GM23338 (cell line): ENCODE results near the gene NFIB. TPM values are rescaled to one million over a fixed set of nuclear protein-coding genes. Genes with fewer than 3 reads are reported as not detected.

Experiments
- ATAC-seq: fragments of 200-7000 bp; cut with Tn5 transposase; 3 replicates; pipeline ENCODE4 v1.9.1; 2020
- DNase-seq: peaks from one replicate; pipeline ENCODE4 v3.0.0-alpha.2; 2015; ENCODE audit warnings: low spot score
- H2AFZ ChIP-seq: fragments of 200-600 bp; sonication (generic); 2 replicates; pipeline ENCODE4 v1.8.0; 2016; ENCODE audit warnings: antibody characterized with exemption, mild to moderate bottlenecking, moderate library complexity
- H3F3A ChIP-seq: fragments of 200-600 bp; sonication (generic); replicated peaks from 2 replicates; pipeline ENCODE4 v1.8.0; 2017; ENCODE audit warnings: antibody characterized with exemption, mixed run types, low read depth
- H3K27ac ChIP-seq: fragments of 200-600 bp; sonication (generic); 2 replicates; pipeline ENCODE4 v1.6.1; 2016; ENCODE audit warnings: low read depth
- H3K27me3 ChIP-seq: fragments of 200-600 bp; sonication (generic); 2 replicates; pipeline ENCODE4 v1.8.0; 2016; ENCODE audit warnings: mild to moderate bottlenecking, mixed run types, moderate library complexity; ENCODE audit not compliant: insufficient read depth
- H3K36me3 ChIP-seq: fragments of 200-600 bp; sonication (generic); 2 replicates; pipeline ENCODE4 v1.8.0; 2016; ENCODE audit warnings: mild to moderate bottlenecking; ENCODE audit not compliant: insufficient read depth
- H3K4me1 ChIP-seq: fragments of 200-600 bp; sonication (generic); 2 replicates; pipeline ENCODE4 v1.8.0; 2016; ENCODE audit warnings: mild to moderate bottlenecking, moderate library complexity; ENCODE audit not compliant: insufficient read depth
- H3K4me2 ChIP-seq: fragments of 200-600 bp; sonication (generic); 2 replicates; pipeline ENCODE4 v1.7.1; 2017; ENCODE audit warnings: mixed run types
- H3K4me3 ChIP-seq: fragments of 200-600 bp; sonication (generic); 2 replicates; pipeline ENCODE4 v1.6.1; 2016; ENCODE audit warnings: mixed run types
- H3K79me2 ChIP-seq: fragments of 200-600 bp; sonication (generic); replicated peaks from 2 replicates; pipeline ENCODE4 v1.8.0; 2017; ENCODE audit warnings: mild to moderate bottlenecking; ENCODE audit not compliant: insufficient read depth
- H3K9me2 ChIP-seq: fragments of 200-600 bp; sonication (generic); 2 replicates; pipeline ENCODE4 v1.8.0; 2017; ENCODE audit not compliant: insufficient read depth
- H4K20me1 ChIP-seq: fragments of 200-600 bp; sonication (generic); replicated peaks from 2 replicates; pipeline ENCODE4 v1.8.0; 2017; ENCODE audit warnings: mild to moderate bottlenecking; ENCODE audit not compliant: insufficient read depth
- H3K27ac Mint-ChIP-seq: 2 replicates; pipeline ENCODE4 v1.8.0; 2020; ENCODE audit warnings: inconsistent platforms, mild to moderate bottlenecking, moderate library complexity, mixed read lengths
- H3K27me3 Mint-ChIP-seq: 3 replicates; pipeline ENCODE4 v1.8.0; 2022; ENCODE audit warnings: low read depth, mild to moderate bottlenecking, moderate library complexity, mixed read lengths, inconsistent platforms; ENCODE audit not compliant: insufficient read depth, poor library complexity
- H3K36me3 Mint-ChIP-seq: 3 replicates; pipeline ENCODE4 v1.8.0; 2021; ENCODE audit warnings: low read depth, mild to moderate bottlenecking, inconsistent platforms, moderate library complexity, mixed read lengths
- H3K4me1 Mint-ChIP-seq: 3 replicates; pipeline ENCODE4 v1.8.0; 2020; ENCODE audit warnings: mild to moderate bottlenecking, inconsistent platforms, mixed read lengths
- H3K4me3 Mint-ChIP-seq: 3 replicates; pipeline ENCODE4 v1.8.0; 2021; ENCODE audit warnings: moderate library complexity, mild to moderate bottlenecking, inconsistent platforms, mixed read lengths
- H3K9me3 Mint-ChIP-seq: 3 replicates; pipeline ENCODE4 v1.8.0; 2020; ENCODE audit warnings: moderate library complexity, mild to moderate bottlenecking, inconsistent platforms, mixed read lengths
- CREB1 ChIP-seq: fragments of 250-450 bp; sonication (Bioruptor Pico); IDR thresholded peaks from 2 replicates; pipeline ENCODE4 v1.5.0; 2020; ENCODE audit warnings: low read depth, mild to moderate bottlenecking, moderate library complexity
- CTCF ChIP-seq, 2 experiments: fragments of 200-600 bp in 1 of 2; sonication (generic) in 1 of 2; conservative IDR thresholded peaks; 2 replicates each; pipeline versions ENCODE4 v1.5.1 to v1.6.1; 2016 to 2017; ENCODE audit warnings: antibody characterized with exemption in 2 of 2, low read depth in 2 of 2, mild to moderate bottlenecking in 2 of 2, moderate library complexity in 1 of 2
- ETS1 ChIP-seq: IDR thresholded peaks from 2 replicates; pipeline ENCODE4 v1.6.1; 2016; ENCODE audit warnings: antibody characterized with exemption
- EZH2 ChIP-seq: fragments of 200-600 bp; sonication (generic); IDR thresholded peaks from one replicate; pipeline ENCODE4 v1.8.0; 2017; ENCODE audit warnings: antibody characterized with exemption, mild to moderate bottlenecking, low read depth; ENCODE audit not compliant: unreplicated experiment
- EZH2phosphoT487 ChIP-seq: fragments of 200-600 bp; sonication (generic); IDR thresholded peaks from one replicate; pipeline ENCODE4 v1.8.1; 2018; ENCODE audit warnings: antibody characterized with exemption; ENCODE audit not compliant: unreplicated experiment
- JUNB ChIP-seq: IDR thresholded peaks from one replicate; pipeline ENCODE4 v1.6.1; 2016; ENCODE audit warnings: antibody characterized with exemption; ENCODE audit not compliant: unreplicated experiment
- NANOG ChIP-seq: IDR thresholded peaks from 2 replicates; pipeline ENCODE4 v1.6.1; 2016; ENCODE audit warnings: antibody characterized with exemption, borderline replicate concordance
- POLR2AphosphoS5 ChIP-seq: IDR thresholded peaks from 2 replicates; pipeline ENCODE4 v1.6.1; 2016; ENCODE audit warnings: antibody characterized with exemption, low read depth
- REST ChIP-seq: IDR thresholded peaks from one replicate; pipeline ENCODE4 v1.6.1; 2018; ENCODE audit warnings: antibody characterized with exemption; ENCODE audit not compliant: unreplicated experiment
- STAT1 ChIP-seq: IDR thresholded peaks from one replicate; pipeline ENCODE4 v1.6.1; 2016; ENCODE audit warnings: antibody characterized with exemption; ENCODE audit not compliant: unreplicated experiment
- ZNF114 ChIP-seq: fragments of 250-450 bp; sonication (Bioruptor Pico); IDR thresholded peaks from 2 replicates; pipeline ENCODE4 v1.5.0; 2020; ENCODE audit warnings: mild to moderate bottlenecking, moderate library complexity
- ZNF331 ChIP-seq: fragments of 250-450 bp; sonication (Bioruptor Pico); IDR thresholded peaks from 2 replicates; pipeline ENCODE4 v1.5.0; 2020; ENCODE audit warnings: low read depth, mild to moderate bottlenecking, moderate library complexity
- ZNF462 ChIP-seq: fragments of 250-450 bp; sonication (Bioruptor Pico); IDR thresholded peaks from 2 replicates; pipeline ENCODE4 v1.5.0; 2020; ENCODE audit warnings: mild to moderate bottlenecking, moderate library complexity
- polyA plus RNA-seq: library from polyadenylated mRNA; unstranded; fragments of >200 nt; fragmentation: Nextera tagmentation; extraction: Ambion mirVana; gene quantifications from 2 replicates; pipeline ENCODE4 v1.2.1, GENCODE V29; 2016
- total RNA-seq: library from RNA; depleted of rRNA; stranded (reverse); fragments of >200 nt; shearing (Covaris generic); gene quantifications from 2 replicates; pipeline ENCODE4 v1.2.3, GENCODE V29; 2014

Gene NFIB
- total and polyA plus RNA-seq, 2 experiments from 2014 or later = 3.9 to 4.7 TPM

GRCh38 chr9:14326264-14326826, 12.4 kb upstream of the NFIB start:
- TF ChIP-seq ZNF331 (CRISPR knock-in tag) (no peak), REST (no peak), POLR2AphosphoS5 (no peak), ZNF462 (CRISPR knock-in tag) (no peak), JUNB (no peak), ZNF114 (CRISPR knock-in tag) (no peak), CREB1 (CRISPR knock-in tag) (no peak), NANOG (no peak), STAT1 (no peak), ETS1 (no peak), CTCF (conservative IDR thresholded peaks at IDR 0.05; ENCODE audit: low read depth in 2 of 2) (no peak), EZH2 (no peak), EZH2phosphoT487 (no peak)
- Mint-ChIP-seq H3K27ac (no peak overlapping the region), H3K4me1 (peaks cover 18% of the 10 kb centered on the region), H3K4me3 (no peak overlapping the region), H3K9me3 (no peaks in the 10 kb centered on the region), H3K36me3 (no peaks in the 10 kb centered on the region), H3K27me3 (peaks cover 4% of the 10 kb centered on the region)
- H3K4me2 ChIP-seq = no peak overlapping the region
- H3K36me3 ChIP-seq = no peaks in the 10 kb centered on the region
- peaks cover 14% of the 10 kb centered on the region for H3K4me1 ChIP-seq
- no peaks in the 10 kb centered on the region for H4K20me1 ChIP-seq
- no peak for DNase-seq
- H3K4me3 ChIP-seq = no peak overlapping the region
- 0 out of 2 replicates have a peak, but pooled peaks cover 3% of the 10 kb centered on the region for H3F3A ChIP-seq
- ATAC-seq = no peak
- no peaks in the 10 kb centered on the region for H3K79me2 ChIP-seq
- no peaks in the 10 kb centered on the region for H3K9me2 ChIP-seq
- no peak overlapping the region for H3K27ac ChIP-seq
- H2AFZ ChIP-seq = no peak overlapping the region
- peaks cover 27% of the 10 kb centered on the region for H3K27me3 ChIP-seq
